H1 (cell line): ENCODE results near the gene CPLANE1.

Experiments used
- CTCF ChIP-seq, 3 experiments: IDR thresholded peaks; 1 replicate in 2 of 3; 2 replicates in 1 of 3; pipeline versions ENCODE4 v1.5.1 to v1.6.1; 2011; ENCODE audit warnings: low read length in 3 of 3, mild to moderate bottlenecking in 3 of 3, inconsistent platforms in 2 of 3, low read depth in 1 of 3, moderate library complexity in 1 of 3; ENCODE audit not compliant: insufficient read depth in 1 of 3; ENCODE audit errors: control extremely low read depth in 1 of 3
- KDM5A ChIP-seq: fragments of 200-600 bp; IDR thresholded peaks from 2 replicates; pipeline ENCODE4 v1.7.1; 2012; ENCODE audit warnings: mild to moderate bottlenecking, low read length, inconsistent platforms, mixed read lengths
- POLR2A ChIP-seq, 2 experiments: IDR thresholded peaks; 1 replicate in 1 of 2; 2 replicates in 1 of 2; pipeline ENCODE4 v1.6.1; 2011; ENCODE audit warnings: low read depth in 2 of 2, low read length in 2 of 2, mild to moderate bottlenecking in 2 of 2; ENCODE audit errors: control extremely low read depth in 1 of 2
- POLR2AphosphoS5 ChIP-seq: IDR thresholded peaks from 2 replicates; pipeline ENCODE4 v1.6.1; 2011; ENCODE audit warnings: low read depth, low read length
- RAD21 ChIP-seq, 2 experiments: IDR thresholded peaks in 1 of 2; conservative IDR thresholded peaks in 1 of 2; 2 replicates each; pipeline ENCODE4 v1.6.1; 2011; ENCODE audit warnings: low read depth in 2 of 2, low read length in 2 of 2, improper control_type of control experiment in 1 of 2, inconsistent platforms in 1 of 2, mild to moderate bottlenecking in 1 of 2, moderate library complexity in 1 of 2
- SIN3A ChIP-seq, 2 experiments: IDR thresholded peaks in 1 of 2; conservative IDR thresholded peaks in 1 of 2; 2 replicates each; pipeline ENCODE4 v1.6.1; 2011 to 2012; ENCODE audit warnings: low read length in 2 of 2, improper control_type of control experiment in 1 of 2, low read depth in 1 of 2, mild to moderate bottlenecking in 1 of 2
- TAF1 ChIP-seq: IDR thresholded peaks from 2 replicates; pipeline ENCODE4 v1.6.1; 2011; ENCODE audit warnings: mild to moderate bottlenecking, low read depth, low read length
- TF ChIP-seq, protein P1 (sequence below): IDR thresholded peaks from 2 replicates; pipeline ENCODE4 v1.6.1; 2012; ENCODE audit warnings: low read length, inconsistent platforms

- TF ChIP-seq POLR2A (IDR thresholded peaks at IDR 0.05; ENCODE audit: control extremely low read depth in 1 of 2, low read depth in 2 of 2, low read length in 2 of 2) (no peak), KDM5A (no peak), CTCF (IDR thresholded peaks at IDR 0.05; ENCODE audit: control extremely low read depth in 1 of 3, insufficient read depth in 1 of 3, low read depth in 1 of 3, low read length in 3 of 3) (no peak), POLR2AphosphoS5 (no peak), SIN3A (conservative IDR thresholded peaks at IDR 0.05 in 1 of 2, IDR thresholded peaks at IDR 0.05 in 1 of 2; ENCODE audit: low read depth in 1 of 2, low read length in 2 of 2) (no peak), TAF1 (no peak), RAD21 (IDR thresholded peaks at IDR 0.05 in 1 of 2, conservative IDR thresholded peaks at IDR 0.05 in 1 of 2; ENCODE audit: low read depth in 2 of 2, low read length in 2 of 2) (no peak)
- TF ChIP-seq, protein P1, sequence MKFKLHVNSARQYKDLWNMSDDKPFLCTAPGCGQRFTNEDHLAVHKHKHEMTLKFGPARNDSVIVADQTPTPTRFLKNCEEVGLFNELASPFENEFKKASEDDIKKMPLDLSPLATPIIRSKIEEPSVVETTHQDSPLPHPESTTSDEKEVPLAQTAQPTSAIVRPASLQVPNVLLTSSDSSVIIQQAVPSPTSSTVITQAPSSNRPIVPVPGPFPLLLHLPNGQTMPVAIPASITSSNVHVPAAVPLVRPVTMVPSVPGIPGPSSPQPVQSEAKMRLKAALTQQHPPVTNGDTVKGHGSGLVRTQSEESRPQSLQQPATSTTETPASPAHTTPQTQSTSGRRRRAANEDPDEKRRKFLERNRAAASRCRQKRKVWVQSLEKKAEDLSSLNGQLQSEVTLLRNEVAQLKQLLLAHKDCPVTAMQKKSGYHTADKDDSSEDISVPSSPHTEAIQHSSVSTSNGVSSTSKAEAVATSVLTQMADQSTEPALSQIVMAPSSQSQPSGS = no peak
Observed at GRCh38 chr5:37116359-37116758, 132.8 kb downstream of the CPLANE1 start.
